ENCODE results near the gene ZBED6.
"Not testable (repeated sequence)": the region's sequence is repeated elsewhere in the genome, so short reads cannot be mapped to it uniquely, and the experiment has no call there.

The ZBED6 gene

GRCh38 chr1:203828503-203828902 lies 33.1 kb downstream of the ZBED6 start:
- ChIA-PET POLR2A (ENCODE audit: low non-redundant PET) (no interaction called here), CTCF (interaction anchor here (0.6 kb wide), 1 partner anchor 513 kb away, joined by 4 read pairs; no protein-coding TSS in a partner anchor)
- no peak for DNase-seq (ENCODE audit: low spot score)
- no peak for TF ChIP-seq CTCF (conservative IDR thresholded peaks at IDR 0.05; ENCODE audit: low read depth)
- no peak overlapping the region for H3K27ac ChIP-seq

GRCh38 chr1:203829247-203829646 lies 33.8 kb downstream of the ZBED6 start:
- CTCF ChIA-PET, result interaction anchor here (0.8 kb wide), 1 partner anchor 12 kb away, joined by 4 read pairs; no protein-coding TSS in a partner anchor
- H3K27ac ChIP-seq; DNase-seq (ENCODE audit: low spot score); POLR2A ChIA-PET (ENCODE audit: low non-redundant PET): not testable (repeated sequence)

GRCh38 chr1:203835476-203835875 lies 40.1 kb downstream of the ZBED6 start:
- CTCF ChIA-PET, result interaction anchor here (0.6 to 0.8 kb wide), 4 partner anchors 12 to 292 kb away, joined by 3 to 4 read pairs (median 3); no protein-coding TSS in a partner anchor
- DNase-seq (ENCODE audit: low spot score), result no peak
- TF ChIP-seq CTCF (conservative IDR thresholded peaks at IDR 0.05; ENCODE audit: low read depth), result no peak
- POLR2A ChIA-PET (ENCODE audit: low non-redundant PET), result interaction anchor here (0.6 kb wide), 1 partner anchor 23 kb away, joined by 3 read pairs; no protein-coding TSS in a partner anchor
- H3K27ac ChIP-seq, result no peak overlapping the region

- no peak for TF ChIP-seq CTCF (conservative IDR thresholded peaks at IDR 0.05; ENCODE audit: low read depth)
- ChIA-PET POLR2A (ENCODE audit: low non-redundant PET) (no interaction called here), CTCF (no interaction called here)
- no peak overlapping the region for H3K27ac ChIP-seq
- no peak for DNase-seq (ENCODE audit: low spot score)
Observed at GRCh38 chr1:203839081-203839480, 43.7 kb downstream of the ZBED6 start.

- ChIA-PET POLR2A (ENCODE audit: low non-redundant PET) (no interaction called here), CTCF (interaction anchor here (0.6 kb wide), 3 partner anchors 34 to 842 kb away, joined by 3 to 4 read pairs (median 3); no protein-coding TSS in a partner anchor)
- no peak for TF ChIP-seq CTCF (conservative IDR thresholded peaks at IDR 0.05; ENCODE audit: low read depth)
Observed at GRCh38 chr1:203840208-203840808, 44.9 kb downstream of the ZBED6 start.

GRCh38 chr1:203842559-203842876 lies 47.1 kb downstream of the ZBED6 start:
- POLR2A ChIA-PET (ENCODE audit: low non-redundant PET), result no interaction called here
- no peak for DNase-seq (ENCODE audit: low spot score)
- TF ChIP-seq CTCF (conservative IDR thresholded peaks at IDR 0.05; ENCODE audit: low read depth), result no peak
- CTCF ChIA-PET, result no interaction called here
- no peak overlapping the region for H3K27ac ChIP-seq

More at GRCh38 chr1:203840208-203840808, 44.9 kb downstream of the ZBED6 start:
- H3K27ac ChIP-seq, result no peak overlapping the region
- DNase-seq (ENCODE audit: low spot score), result no peak

- TF ChIP-seq CTCF (conservative IDR thresholded peaks at IDR 0.05; ENCODE audit: low read depth), result no peak
- ChIA-PET POLR2A (ENCODE audit: low non-redundant PET) (no interaction called here), CTCF (no interaction called here)
Observed at GRCh38 chr1:203843435-203843834, 48.0 kb downstream of the ZBED6 start.

More at GRCh38 chr1:203843435-203843834, 48.0 kb downstream of the ZBED6 start:
- no peak overlapping the region for H3K27ac ChIP-seq
- no peak for DNase-seq (ENCODE audit: low spot score)

All from RWPE1 (cell line).